GM23338 (cell line): ENCODE results near the gene NPPA.

Experiments
- CTCF ChIP-seq, 2 experiments: fragments of 200-600 bp in 1 of 2; sonication (generic) in 1 of 2; conservative IDR thresholded peaks; 2 replicates each; pipeline versions ENCODE4 v1.5.1 to v1.6.1; 2016 to 2017; ENCODE audit warnings: antibody characterized with exemption in 2 of 2, low read depth in 2 of 2, mild to moderate bottlenecking in 2 of 2, moderate library complexity in 1 of 2
- EZH2 ChIP-seq: fragments of 200-600 bp; sonication (generic); IDR thresholded peaks from one replicate; pipeline ENCODE4 v1.8.0; 2017; ENCODE audit warnings: antibody characterized with exemption, mild to moderate bottlenecking, low read depth; ENCODE audit not compliant: unreplicated experiment
- EZH2phosphoT487 ChIP-seq: fragments of 200-600 bp; sonication (generic); IDR thresholded peaks from one replicate; pipeline ENCODE4 v1.8.1; 2018; ENCODE audit warnings: antibody characterized with exemption; ENCODE audit not compliant: unreplicated experiment
- REST ChIP-seq: IDR thresholded peaks from one replicate; pipeline ENCODE4 v1.6.1; 2018; ENCODE audit warnings: antibody characterized with exemption; ENCODE audit not compliant: unreplicated experiment

GRCh38 chr1:11874258-11874562 is 26.6 kb upstream of the NPPA start:
- no peak for TF ChIP-seq EZH2phosphoT487
- TF ChIP-seq CTCF (conservative IDR thresholded peaks at IDR 0.05; ENCODE audit: low read depth in 2 of 2) = no peak
- TF ChIP-seq EZH2 = no peak
- TF ChIP-seq REST = no peak
